Pancreas (tissue), 10 donors: Measurements from ENCODE around the gene KCNRG. TPM values are rescaled to one million over a fixed set of nuclear protein-coding genes. Genes with fewer than 3 reads are reported as not detected.

Experiments used
- ATAC-seq, 4 donors: fragments of 200-7000 bp; cut with Tn5 transposase; one replicate each; pipeline versions ENCODE4 v1.8.0 to v1.9.1; 2020; ENCODE audit warnings: mild to moderate bottlenecking in 4 of 4, moderate library complexity in 4 of 4
- DNase-seq, 6 donors: peaks; one replicate each; pipeline ENCODE4 v3.0.0-alpha.2; 2020
- FAIRE-seq: peaks from 2 replicates; lab custom pipeline; 2012; peaks lifted over from hg19 to GRCh38; lab: Jason Lieb, UNC
- H3K27ac ChIP-seq, 4 donors: fragments of 200-600 bp; sonication (generic); 1 replicate in 3 of 4; 2 replicates in 1 of 4; pipeline versions ENCODE4 v1.5.0 to v1.8.0; 2020
- H3K27me3 ChIP-seq, 4 donors: fragments of 200-600 bp; one replicate each; pipeline ENCODE4 v1.8.0; 2021
- H3K36me3 ChIP-seq, 3 donors: fragments of 200-600 bp; sonication (generic) in 1 of 3; one replicate each; pipeline versions ENCODE4 v1.5.0 to v1.8.0; 2020 to 2021
- H3K4me1 ChIP-seq, 3 donors: fragments of 200-600 bp; one replicate each; pipeline ENCODE4 v1.8.0; 2021
- H3K4me3 ChIP-seq, 4 donors: fragments of 200-600 bp; sonication (generic) in 2 of 4; one replicate each; pipeline versions ENCODE4 v1.5.0 to v1.8.0; 2020 to 2021
- H3K9me3 ChIP-seq, 4 donors: fragments of 200-600 bp; one replicate each; pipeline ENCODE4 v1.8.0; 2021
- CTCF ChIP-seq, 4 donors: fragments of 200-600 bp; sonication (generic) in 3 of 4; IDR thresholded peaks; one replicate each; pipeline versions ENCODE4 v1.5.0 to v1.8.0; 2021; ENCODE audit warnings: antibody characterized with exemption in 4 of 4
- WGBS, 2 donors: extraction: QIAGEN DNeasy Blood & Tissue Kit; methylation state at CpG; one replicate each; pipeline ENCODE4 v1.1.7; 2013; 5-methylcytosine and 5-hydroxymethylcytosine counted together
- intact Hi-C, 3 donors: fragments of 100-400 bp; cut with DNase I; formaldehyde crosslinking; loops; one replicate each; pipeline versions ENCODE4 v1.11.1 to v1.14.2; 2022
- polyA plus RNA-seq, 2 donors: library from polyadenylated mRNA; stranded (reverse); fragments of 200-250 nt; gene quantifications; one replicate each; pipeline ENCODE4 v1.2.3, GENCODE V29; 2013
- total RNA-seq, 6 donors: library from RNA; stranded (reverse); fragmentation: NEBNext Ultra II Directional in 4 of 6; extraction: Animal tissue kit (Norgen Biotek cat#: 25700) in 4 of 6; gene quantifications; one replicate each; pipeline versions ENCODE4 v1.2.1 to v1.2.4, GENCODE V29; 2021 to 2023
- donor health status: healthy with polysubstance abuse.
- donor health status: DM: no; HTN: no; CAD: no; lungs with moderate emphysema.
- donor health status: DM: no; HTN: no; CAD: no.
- donor health status: control.
- donor health status: control.
- donor health status: Bipolar disorder and iron deficiency.
- donor health status: DM: yes; HTN: yes; CAD: no.
- donor health status: DM: no; HTN: no; CAD: no.
- donor health status: DM: no; HTN: no; CAD: no.
- donor health status: DM: yes; HTN: yes; CAD: no.

KCNRG gene, protein sequence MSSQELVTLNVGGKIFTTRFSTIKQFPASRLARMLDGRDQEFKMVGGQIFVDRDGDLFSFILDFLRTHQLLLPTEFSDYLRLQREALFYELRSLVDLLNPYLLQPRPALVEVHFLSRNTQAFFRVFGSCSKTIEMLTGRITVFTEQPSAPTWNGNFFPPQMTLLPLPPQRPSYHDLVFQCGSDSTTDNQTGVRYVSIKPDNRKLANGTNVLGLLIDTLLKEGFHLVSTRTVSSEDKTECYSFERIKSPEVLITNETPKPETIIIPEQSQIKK
- total RNA-seq (under 1 TPM in 5 of 6 donors, not detected in 1; 0.16 to 0.52 (median 0.19) TPM), polyA plus RNA-seq (under 1 TPM; 0.30 to 0.40 TPM)

- Histone ChIP-seq H3K36me3 (peaks cover 0 to 7% (median 0%) of the 10 kb centered on the region in 3 donors), H3K27ac (no peak within 1 kb of the TSS), H3K9me3 (no peaks in the 10 kb centered on the region), H3K4me1 (peaks cover 0 to 14% (median 6%) of the 10 kb centered on the region in 3 donors), H3K27me3 (no peaks in the 10 kb centered on the region), H3K4me3 (no peak within 1 kb of the TSS)
- 50 to 56% methylated on average over 5 of the region's 5 CpGs for WGBS, 2 donors
- no peak for TF ChIP-seq CTCF (IDR thresholded peaks at IDR 0.05)
- intact Hi-C loops = no loop called here
- FAIRE-seq (no peak), ATAC-seq (peak in 3 of 4 donors; percentile 42 to 61 (median 56)), DNase-seq (no peak)
Observed at GRCh38 chr13:50015258-50015657, at the start of gene KCNRG. TSS of gene KCNRG (plus strand) at chr13:50015444. CDS start at chr13:50015494, 50 bp downstream.

GRCh38 chr13:49967456-49967855, 47.8 kb upstream of the KCNRG start:
- no peaks in the 10 kb centered on the region for H3K9me3 ChIP-seq
- ATAC-seq (no peak), DNase-seq (no peak), FAIRE-seq (no peak)
- no peak overlapping the region for H3K27ac ChIP-seq
- no peaks in the 10 kb centered on the region for H3K36me3 ChIP-seq
- intact Hi-C loops = no loop called here
- no peak for TF ChIP-seq CTCF (IDR thresholded peaks at IDR 0.05)
- WGBS, 2 donors = 93 to 94% methylated on average over 4 of the region's 4 CpGs
- H3K4me1 ChIP-seq = no peaks in the 10 kb centered on the region
- H3K4me3 ChIP-seq = no peak overlapping the region
- no peaks in the 10 kb centered on the region for H3K27me3 ChIP-seq

DNA sequence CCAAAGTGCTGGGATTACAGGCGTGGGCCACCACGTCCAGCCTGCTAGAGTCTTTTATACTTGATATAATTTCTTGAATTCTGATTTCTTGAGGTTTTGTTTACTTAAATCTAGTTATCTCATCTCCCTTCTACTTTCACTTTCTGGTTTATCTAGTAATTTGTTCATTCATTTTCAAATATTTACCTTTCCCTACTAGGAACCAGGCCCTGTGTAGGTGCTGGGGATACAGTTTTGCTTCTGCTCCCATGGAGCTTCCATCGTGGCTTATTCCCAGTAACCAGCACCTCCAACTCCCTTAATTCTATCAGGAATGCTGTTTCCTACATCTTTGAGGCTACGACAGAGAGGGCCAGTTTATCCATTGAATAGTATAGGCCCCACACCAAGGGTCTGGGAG, 42.5 kb upstream of the KCNRG start:
- no peak for FAIRE-seq
- peaks cover 0 to 5% (median 0%) of the 10 kb centered on the region in 3 donors for H3K4me1 ChIP-seq
- WGBS, 2 donors = 33 to 43% methylated on average over 4 of the region's 4 CpGs
- peak; percentile 50 to 88 (median 71) for ATAC-seq
- TF ChIP-seq CTCF (IDR thresholded peaks at IDR 0.05) = no peak
- no peak overlapping the region for H3K4me3 ChIP-seq
- H3K27me3 ChIP-seq = no peaks in the 10 kb centered on the region
- intact Hi-C loops = no loop called here
- DNase-seq = no peak
- H3K9me3 ChIP-seq = no peaks in the 10 kb centered on the region
- H3K36me3 ChIP-seq = no peaks in the 10 kb centered on the region
- H3K27ac ChIP-seq = peak overlapping the region in 2 of 4 donors; percentile 5 to 51

DNA sequence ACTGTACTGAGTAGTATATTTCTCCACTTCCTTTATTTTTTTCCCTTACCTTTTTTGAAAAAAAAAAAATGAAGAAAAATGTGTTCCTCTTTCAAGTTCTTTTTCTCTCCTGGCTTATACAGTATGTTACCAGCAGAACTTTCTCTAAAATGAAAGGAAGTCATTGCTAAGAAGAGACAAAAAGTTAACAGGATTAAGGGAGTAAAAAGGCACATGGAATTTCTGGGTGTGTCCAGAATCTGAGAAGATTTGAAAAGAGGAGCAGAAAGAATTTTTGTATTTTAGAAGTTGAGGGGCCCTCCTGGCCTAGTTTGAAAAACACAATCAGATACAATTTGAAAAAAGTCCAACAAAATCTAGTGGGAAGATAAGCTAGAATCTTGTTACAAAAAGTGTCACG, 39.4 kb upstream of the KCNRG start:
- Histone ChIP-seq H3K9me3 (no peaks in the 10 kb centered on the region), H3K4me1 (peaks cover 0 to 5% (median 0%) of the 10 kb centered on the region in 3 donors), H3K4me3 (no peak overlapping the region), H3K27me3 (no peaks in the 10 kb centered on the region), H3K27ac (peak overlapping the region in 1 of 4 donors; percentile 23), H3K36me3 (no peaks in the 10 kb centered on the region)
- DNase-seq = no peak
- intact Hi-C loops = no loop called here
- WGBS, 2 donors = 63 to 70% methylated on average over 1 of the region's 1 CpG
- no peak for ATAC-seq
- FAIRE-seq = no peak
- no peak for TF ChIP-seq CTCF (IDR thresholded peaks at IDR 0.05)
